Activated naive CD8-positive, alpha-beta T cell treated with anti-CD3 and anti-CD28 coated beads, Interleukin-2, amount 10 ng/mL, durations not matched to agents 7 days and 5 days (primary cell): ENCODE measurements around the gene SEC31B. TPM values are rescaled to one million over a fixed set of nuclear protein-coding genes. Genes with fewer than 3 reads are reported as not detected.

Source experiments
- ATAC-seq: fragments of 150-1000 bp; cut with Tn5 transposase; one replicate; pipeline ENCODE4 v1.10.0; 2021; ENCODE audit warnings: low read depth, moderate library complexity
- POLR2A ChIA-PET: fragments of 350-600 bp; sonication (Branson Sonifier 250); formaldehyde crosslinking; loops from one replicate; lab custom pipeline; 2021; ENCODE audit warnings: antibody characterized with exemption; lab: Charles Lee
- DNase-seq: peaks from one replicate; pipeline ENCODE4 v3.0.0; 2021
- H3K27ac Mint-ChIP-seq: one replicate; pipeline ENCODE4 v1.8.0; 2022; ENCODE audit warnings: mild to moderate bottlenecking, mixed read lengths
- H3K27me3 Mint-ChIP-seq: one replicate; pipeline ENCODE4 v1.8.0; 2022; ENCODE audit warnings: mild to moderate bottlenecking, moderate library complexity, mixed read lengths
- H3K36me3 Mint-ChIP-seq: one replicate; pipeline ENCODE4 v1.8.0; 2021; ENCODE audit warnings: mild to moderate bottlenecking, mixed read lengths
- H3K4me1 Mint-ChIP-seq: one replicate; pipeline ENCODE4 v1.8.0; 2021; ENCODE audit warnings: mixed read lengths
- H3K4me3 Mint-ChIP-seq: one replicate; pipeline ENCODE4 v1.8.0; 2022; ENCODE audit warnings: mild to moderate bottlenecking, moderate library complexity, mixed read lengths
- H3K9me3 Mint-ChIP-seq: one replicate; pipeline ENCODE4 v1.8.0; 2021; ENCODE audit warnings: mixed read lengths
- total RNA-seq, 2 experiments: library from RNA; stranded (reverse); gene quantifications; one replicate each; pipeline ENCODE4 v1.2.3, GENCODE V29; 2021

The SEC31B gene
- total RNA-seq, 2 experiments from 2014 or later, result 156 to 168 TPM

DNA sequence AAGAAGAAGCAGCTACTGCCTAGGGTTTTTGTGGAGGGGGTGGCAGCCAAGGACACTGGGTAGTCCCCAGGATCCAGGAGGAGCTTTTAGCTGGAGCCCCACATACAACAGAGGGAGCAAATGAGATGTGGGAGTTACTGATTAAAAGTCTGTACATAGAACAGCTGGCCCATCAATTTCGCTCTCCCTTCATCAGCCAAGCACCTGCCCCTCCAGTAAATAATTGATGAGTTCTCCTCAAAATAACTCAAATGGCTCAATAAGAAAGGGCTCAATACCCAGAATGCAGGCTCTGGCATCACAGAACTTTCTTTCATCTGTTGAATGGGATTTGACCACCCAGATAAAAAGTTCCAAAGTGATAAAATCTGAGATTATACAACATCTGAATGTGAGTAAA is 72.0 kb downstream of the SEC31B start:
- Mint-ChIP-seq H3K4me1 (no peaks in the 10 kb centered on the region), H3K27ac (no peak overlapping the region), H3K36me3 (no peaks in the 10 kb centered on the region), H3K4me3 (no peak overlapping the region), H3K9me3 (no peaks in the 10 kb centered on the region), H3K27me3 (peaks cover 6% of the 10 kb centered on the region)
- ATAC-seq (no peak), DNase-seq (no peak)
- POLR2A ChIA-PET, result no interaction called here

DNA sequence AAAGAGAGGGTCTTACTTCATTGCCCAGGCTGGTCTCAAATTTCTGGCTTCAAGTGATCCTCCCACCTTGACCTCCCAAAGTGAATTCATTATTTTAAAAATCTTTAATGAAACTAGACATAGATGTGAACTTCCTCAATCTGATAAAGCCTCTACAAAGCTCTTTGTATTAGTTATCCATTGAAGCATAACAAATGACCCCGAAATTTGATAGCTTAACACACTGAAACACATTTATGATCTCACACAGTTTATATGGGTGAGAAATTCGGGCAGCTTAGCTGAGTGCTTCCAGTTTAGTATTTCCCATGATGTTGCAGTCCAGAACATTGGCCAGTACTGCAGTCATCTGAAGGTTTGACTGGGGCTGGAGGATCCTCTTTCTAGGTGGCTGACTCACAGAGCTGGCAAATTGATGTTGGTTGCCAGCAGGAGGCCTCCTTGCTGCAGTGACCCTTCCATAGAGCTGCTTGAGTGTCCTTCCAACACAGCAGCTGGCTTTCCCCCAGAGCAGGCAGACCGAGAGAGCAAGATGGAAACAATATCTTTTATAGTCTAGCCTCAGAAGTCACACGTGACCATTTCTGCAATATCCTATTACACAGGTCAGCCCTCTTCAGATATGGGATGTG is 73.4 kb downstream of the SEC31B start:
- DNase-seq (no peak), ATAC-seq (no peak)
- Mint-ChIP-seq H3K4me1 (no peaks in the 10 kb centered on the region), H3K27me3 (peaks cover 5% of the 10 kb centered on the region), H3K4me3 (no peak overlapping the region), H3K9me3 (no peaks in the 10 kb centered on the region), H3K36me3 (no peaks in the 10 kb centered on the region), H3K27ac (no peak overlapping the region)
- POLR2A ChIA-PET, result interaction anchor here (0.6 to 1.2 kb wide), 3 partner anchors 9 to 301 kb away, joined by 4 to 6 read pairs (median 4); no protein-coding TSS in a partner anchor

DNA sequence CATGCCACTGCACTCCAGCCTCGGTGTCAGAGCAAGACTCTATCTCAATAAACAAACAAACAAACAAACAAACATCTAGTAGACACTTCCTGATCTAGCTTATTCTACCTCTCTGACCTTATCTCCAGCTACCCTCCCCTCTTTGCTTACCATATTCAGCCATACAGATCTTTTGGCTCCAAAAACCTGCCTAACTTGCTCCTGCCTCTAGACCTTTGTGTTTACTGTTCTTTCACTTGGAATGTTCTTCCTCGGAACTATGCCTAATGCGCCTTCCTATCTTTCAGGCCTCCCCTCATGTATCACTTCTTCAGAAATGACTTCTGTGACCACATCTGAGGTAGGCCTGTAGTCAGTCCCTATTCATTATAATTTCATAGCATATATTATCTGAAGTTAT is 77.1 kb downstream of the SEC31B start:
- Mint-ChIP-seq H3K4me3 (no peak overlapping the region), H3K27me3 (peaks cover 5% of the 10 kb centered on the region), H3K9me3 (no peaks in the 10 kb centered on the region), H3K36me3 (no peaks in the 10 kb centered on the region), H3K27ac (no peak overlapping the region), H3K4me1 (no peaks in the 10 kb centered on the region)
- POLR2A ChIA-PET, result interaction anchor here (0.6 to 0.7 kb wide), 2 partner anchors 8 to 107 kb away, joined by 3 to 4 read pairs; no protein-coding TSS in a partner anchor
- ATAC-seq, result no peak
- DNase-seq, result no peak

DNA sequence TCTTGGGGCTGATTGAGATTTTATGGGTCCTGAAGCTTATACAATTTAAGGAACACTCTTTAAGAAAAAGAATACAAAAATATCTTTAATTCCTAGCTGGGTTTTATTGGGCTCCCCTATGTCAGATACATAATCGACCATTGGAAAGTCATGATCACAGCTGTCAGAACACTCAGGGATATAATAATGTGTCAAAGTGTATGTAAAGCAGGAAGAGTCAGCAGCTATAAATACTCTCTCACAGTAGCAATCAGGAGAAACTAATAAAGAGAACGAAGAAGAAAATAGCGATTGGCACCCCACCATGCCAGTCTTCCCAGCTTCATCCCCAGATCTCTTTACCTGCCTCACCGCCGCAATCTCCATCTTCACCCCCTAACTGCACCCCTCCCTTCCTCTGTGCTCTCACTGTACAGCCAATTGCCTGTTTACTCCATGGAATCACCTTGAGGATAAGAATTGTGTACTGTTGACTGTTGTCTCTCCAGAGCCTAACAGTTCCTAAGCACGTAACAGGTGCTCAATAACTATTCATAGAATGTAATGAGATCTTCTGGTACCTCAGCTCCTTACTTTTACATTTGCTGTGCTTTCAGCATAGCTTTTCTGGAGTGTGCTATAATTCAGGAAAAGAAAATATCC is 80.9 kb downstream of the SEC31B start:
- Mint-ChIP-seq H3K4me3 (no peak overlapping the region), H3K27ac (no peak overlapping the region), H3K9me3 (no peaks in the 10 kb centered on the region), H3K27me3 (peaks cover 5% of the 10 kb centered on the region), H3K36me3 (no peaks in the 10 kb centered on the region), H3K4me1 (peaks cover 4% of the 10 kb centered on the region)
- POLR2A ChIA-PET, result interaction anchor here (0.6 to 1.4 kb wide), 3 partner anchors 69 to 560 kb away, joined by 3 to 5 read pairs (median 3); no protein-coding TSS in a partner anchor
- DNase-seq (no peak), ATAC-seq (no peak)

Other genes with a start within 250 kb of the SEC31B start
- gene BLOC1S2, start 233.2 kb downstream of the SEC31B start, total RNA-seq, result 10 to 100 TPM; 47.3 to 50.6 TPM
- not detected for gene PKD2L1, start 189.6 kb downstream of the SEC31B start, total RNA-seq
- gene SCD, start 172.6 kb downstream of the SEC31B start, total RNA-seq, result 100 to 1,000 TPM; 212 to 220 TPM
- gene WNT8B, start 56.9 kb downstream of the SEC31B start, total RNA-seq, result under 1 TPM; 0.54 to 0.91 TPM
- gene NDUFB8, start 10.0 kb upstream of the SEC31B start, total RNA-seq, result 100 to 1,000 TPM; 245 to 269 TPM
- gene HIF1AN, start 16.1 kb upstream of the SEC31B start, total RNA-seq, result 10 to 100 TPM; 52.3 to 56.4 TPM
- gene PAX2, start 225.7 kb upstream of the SEC31B start, total RNA-seq, result not detected